ENCODE results near the gene RASGRF1.

Gene RASGRF1

GRCh38 chr15:79057050-79057449, 33.5 kb downstream of the RASGRF1 start:
- ATAC-seq = no peak
- TF ChIP-seq, protein P1, sequence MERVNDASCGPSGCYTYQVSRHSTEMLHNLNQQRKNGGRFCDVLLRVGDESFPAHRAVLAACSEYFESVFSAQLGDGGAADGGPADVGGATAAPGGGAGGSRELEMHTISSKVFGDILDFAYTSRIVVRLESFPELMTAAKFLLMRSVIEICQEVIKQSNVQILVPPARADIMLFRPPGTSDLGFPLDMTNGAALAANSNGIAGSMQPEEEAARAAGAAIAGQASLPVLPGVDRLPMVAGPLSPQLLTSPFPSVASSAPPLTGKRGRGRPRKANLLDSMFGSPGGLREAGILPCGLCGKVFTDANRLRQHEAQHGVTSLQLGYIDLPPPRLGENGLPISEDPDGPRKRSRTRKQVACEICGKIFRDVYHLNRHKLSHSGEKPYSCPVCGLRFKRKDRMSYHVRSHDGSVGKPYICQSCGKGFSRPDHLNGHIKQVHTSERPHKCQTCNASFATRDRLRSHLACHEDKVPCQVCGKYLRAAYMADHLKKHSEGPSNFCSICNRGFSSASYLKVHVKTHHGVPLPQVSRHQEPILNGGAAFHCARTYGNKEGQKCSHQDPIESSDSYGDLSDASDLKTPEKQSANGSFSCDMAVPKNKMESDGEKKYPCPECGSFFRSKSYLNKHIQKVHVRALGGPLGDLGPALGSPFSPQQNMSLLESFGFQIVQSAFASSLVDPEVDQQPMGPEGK (CRISPR knock-in tag; IDR thresholded peaks at IDR 0.05; ENCODE audit: borderline replicate concordance) = no peak
- TF ChIP-seq GLIS3 (CRISPR knock-in tag; IDR thresholded peaks at IDR 0.05) (no peak), ESRRG (CRISPR knock-in tag; IDR thresholded peaks at IDR 0.05) (no peak), OSR1 (CRISPR knock-in tag; IDR thresholded peaks at IDR 0.05) (no peak), BACH2 (CRISPR knock-in tag; IDR thresholded peaks at IDR 0.05; ENCODE audit: borderline replicate concordance) (no peak), ZC3H10 (CRISPR knock-in tag; IDR thresholded peaks at IDR 0.05) (no peak), TCF4 (CRISPR knock-in tag; IDR thresholded peaks at IDR 0.05; ENCODE audit: borderline replicate concordance) (no peak), ARNTL (CRISPR knock-in tag; IDR thresholded peaks at IDR 0.05; ENCODE audit: borderline replicate concordance, low read depth) (no peak), ZFP3 (CRISPR knock-in tag; IDR thresholded peaks at IDR 0.05) (no peak), ZNF70 (CRISPR knock-in tag; IDR thresholded peaks at IDR 0.05) (no peak), RARB (CRISPR knock-in tag; IDR thresholded peaks at IDR 0.05) (no peak), ZFP30 (CRISPR knock-in tag; IDR thresholded peaks at IDR 0.05) (no peak), PPARA (CRISPR knock-in tag; IDR thresholded peaks at IDR 0.05; ENCODE audit: borderline replicate concordance) (no peak), ZNF8 (CRISPR knock-in tag; IDR thresholded peaks at IDR 0.05) (no peak), SNAI2 (CRISPR knock-in tag; IDR thresholded peaks at IDR 0.05) (no peak)
- TF ChIP-seq, protein P2, sequence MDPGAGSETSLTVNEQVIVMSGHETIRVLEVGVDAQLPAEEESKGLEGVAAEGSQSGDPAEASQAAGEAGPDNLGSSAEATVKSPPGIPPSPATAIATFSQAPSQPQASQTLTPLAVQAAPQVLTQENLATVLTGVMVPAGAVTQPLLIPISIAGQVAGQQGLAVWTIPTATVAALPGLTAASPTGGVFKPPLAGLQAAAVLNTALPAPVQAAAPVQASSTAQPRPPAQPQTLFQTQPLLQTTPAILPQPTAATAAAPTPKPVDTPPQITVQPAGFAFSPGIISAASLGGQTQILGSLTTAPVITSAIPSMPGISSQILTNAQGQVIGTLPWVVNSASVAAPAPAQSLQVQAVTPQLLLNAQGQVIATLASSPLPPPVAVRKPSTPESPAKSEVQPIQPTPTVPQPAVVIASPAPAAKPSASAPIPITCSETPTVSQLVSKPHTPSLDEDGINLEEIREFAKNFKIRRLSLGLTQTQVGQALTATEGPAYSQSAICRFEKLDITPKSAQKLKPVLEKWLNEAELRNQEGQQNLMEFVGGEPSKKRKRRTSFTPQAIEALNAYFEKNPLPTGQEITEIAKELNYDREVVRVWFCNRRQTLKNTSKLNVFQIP (CRISPR knock-in tag; IDR thresholded peaks at IDR 0.05; ENCODE audit: borderline replicate concordance, low read depth) = no peak

DNA sequence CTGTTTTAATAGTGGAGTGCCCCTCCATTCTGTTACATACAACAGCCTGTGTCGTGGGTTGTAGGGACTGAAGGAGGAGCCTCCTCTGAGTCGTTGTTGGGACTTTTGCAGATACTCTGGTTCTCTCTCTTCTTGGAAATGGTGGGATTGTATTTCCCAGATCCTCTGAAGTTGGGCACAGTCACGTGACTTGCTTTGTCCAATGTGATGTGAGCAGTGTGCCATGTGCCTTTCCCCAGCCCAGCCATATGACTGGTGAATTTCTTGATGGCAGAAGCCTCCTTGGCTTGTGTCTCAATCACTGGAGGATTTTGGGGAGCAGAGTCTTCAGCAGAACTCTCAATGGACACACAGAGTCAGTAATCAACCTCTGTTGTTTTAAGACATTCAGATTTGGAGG, 36.2 kb downstream of the RASGRF1 start:
- no peak for TF ChIP-seq ZNF8 (CRISPR knock-in tag; IDR thresholded peaks at IDR 0.05)
- TF ChIP-seq TCF4 (CRISPR knock-in tag; IDR thresholded peaks at IDR 0.05; ENCODE audit: borderline replicate concordance) = no peak
- no peak for TF ChIP-seq ZC3H10 (CRISPR knock-in tag; IDR thresholded peaks at IDR 0.05)
- TF ChIP-seq, protein P1 (CRISPR knock-in tag; IDR thresholded peaks at IDR 0.05; ENCODE audit: borderline replicate concordance) = no peak
- no peak for TF ChIP-seq ARNTL (CRISPR knock-in tag; IDR thresholded peaks at IDR 0.05; ENCODE audit: borderline replicate concordance, low read depth)
- no peak for TF ChIP-seq ZNF565 (CRISPR knock-in tag; conservative IDR thresholded peaks at IDR 0.05; ENCODE audit: low read depth)
- no peak for TF ChIP-seq RARB (CRISPR knock-in tag; IDR thresholded peaks at IDR 0.05)
- no peak for TF ChIP-seq OSR1 (CRISPR knock-in tag; IDR thresholded peaks at IDR 0.05)
- TF ChIP-seq ZFP3 (CRISPR knock-in tag; IDR thresholded peaks at IDR 0.05) = no peak
- no peak for TF ChIP-seq ZFP30 (CRISPR knock-in tag; IDR thresholded peaks at IDR 0.05)
- TF ChIP-seq BACH2 (CRISPR knock-in tag; IDR thresholded peaks at IDR 0.05; ENCODE audit: borderline replicate concordance) = no peak
- TF ChIP-seq TSHZ2 (CRISPR knock-in tag; IDR thresholded peaks at IDR 0.05) = no peak
- no peak for TF ChIP-seq CREB5 (CRISPR knock-in tag; IDR thresholded peaks at IDR 0.05; ENCODE audit: low read depth)
- TF ChIP-seq, protein P3, sequence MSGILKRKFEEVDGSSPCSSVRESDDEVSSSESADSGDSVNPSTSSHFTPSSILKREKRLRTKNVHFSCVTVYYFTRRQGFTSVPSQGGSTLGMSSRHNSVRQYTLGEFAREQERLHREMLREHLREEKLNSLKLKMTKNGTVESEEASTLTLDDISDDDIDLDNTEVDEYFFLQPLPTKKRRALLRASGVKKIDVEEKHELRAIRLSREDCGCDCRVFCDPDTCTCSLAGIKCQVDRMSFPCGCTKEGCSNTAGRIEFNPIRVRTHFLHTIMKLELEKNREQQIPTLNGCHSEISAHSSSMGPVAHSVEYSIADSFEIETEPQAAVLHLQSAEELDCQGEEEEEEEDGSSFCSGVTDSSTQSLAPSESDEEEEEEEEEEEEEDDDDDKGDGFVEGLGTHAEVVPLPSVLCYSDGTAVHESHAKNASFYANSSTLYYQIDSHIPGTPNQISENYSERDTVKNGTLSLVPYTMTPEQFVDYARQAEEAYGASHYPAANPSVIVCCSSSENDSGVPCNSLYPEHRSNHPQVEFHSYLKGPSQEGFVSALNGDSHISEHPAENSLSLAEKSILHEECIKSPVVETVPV (CRISPR knock-in tag; IDR thresholded peaks at IDR 0.05) = no peak
- no peak for ATAC-seq

Measured in SK-N-SH treated with all-trans-retinoic acid at 6 μM for 48 hours (cell line).